ENCODE measurements around the gene DBNDD2. TPM values are rescaled to one million over a fixed set of nuclear protein-coding genes. Genes with fewer than 3 reads are reported as not detected.

Gene DBNDD2
- total RNA-seq, 1 donor: 7.0 TPM

- no peak for DNase-seq (ENCODE audit: low read depth in 2 of 3, low spot score in 2 of 3)
Observed at GRCh38 chr20:45413479-45413878, 5.4 kb downstream of the DBNDD2 start.

- DNase-seq (ENCODE audit: low read depth in 2 of 3, low spot score in 2 of 3): peak; percentile 78 to 96 (median 94)
Observed at GRCh38 chr20:45415822-45416637, 7.9 kb downstream of the DBNDD2 start, which contains the start of gene PIGT. TSS of gene PIGT (plus strand) at chr20:45416141. CDS start at chr20:45416157, 16 bp downstream.

- peak in 1 of 3 donors; percentile 44 for DNase-seq (ENCODE audit: low read depth in 2 of 3, low spot score in 2 of 3)
Observed at GRCh38 chr20:45416917-45417316, 8.8 kb downstream of the DBNDD2 start.

GRCh38 chr20:45419188-45420091 is 11.4 kb downstream of the DBNDD2 start:
- peak in 1 of 3 donors; percentile 29 for DNase-seq (ENCODE audit: low read depth in 2 of 3, low spot score in 2 of 3)

- DNase-seq (ENCODE audit: low read depth in 2 of 3, low spot score in 2 of 3): no peak
Observed at GRCh38 chr20:45420125-45420524, 12.0 kb downstream of the DBNDD2 start.

GRCh38 chr20:45423700-45424099 is 15.6 kb downstream of the DBNDD2 start:
- no peak for DNase-seq (ENCODE audit: low read depth in 2 of 3, low spot score in 2 of 3)

GRCh38 chr20:45425561-45425960 is 17.5 kb downstream of the DBNDD2 start:
- DNase-seq (ENCODE audit: low read depth in 2 of 3, low spot score in 2 of 3): no peak

- DNase-seq (ENCODE audit: low read depth in 2 of 3, low spot score in 2 of 3): no peak
Observed at GRCh38 chr20:45426320-45427016, 18.4 kb downstream of the DBNDD2 start.

GRCh38 chr20:45427236-45428149 is 19.4 kb downstream of the DBNDD2 start:
- no peak for DNase-seq (ENCODE audit: low read depth in 2 of 3, low spot score in 2 of 3)

- no peak for DNase-seq (ENCODE audit: low read depth in 2 of 3, low spot score in 2 of 3)
Observed at GRCh38 chr20:45429618-45430017, 21.5 kb downstream of the DBNDD2 start.

GRCh38 chr20:45432294-45432693 is 24.2 kb downstream of the DBNDD2 start:
- peak in 2 of 3 donors; percentile 83 to 94 for DNase-seq (ENCODE audit: low read depth in 2 of 3, low spot score in 2 of 3)

- no peak for DNase-seq (ENCODE audit: low read depth in 2 of 3, low spot score in 2 of 3)
Observed at GRCh38 chr20:45433316-45433715, 25.2 kb downstream of the DBNDD2 start.

GRCh38 chr20:45433976-45434375 is 25.9 kb downstream of the DBNDD2 start:
- DNase-seq (ENCODE audit: low read depth in 2 of 3, low spot score in 2 of 3): no peak

GRCh38 chr20:45436732-45437485 is 28.8 kb downstream of the DBNDD2 start:
- peak; percentile 76 to 93 (median 87) for DNase-seq (ENCODE audit: low read depth in 2 of 3, low spot score in 2 of 3)

GRCh38 chr20:45440424-45440823 is 32.3 kb downstream of the DBNDD2 start:
- DNase-seq (ENCODE audit: low read depth in 2 of 3, low spot score in 2 of 3): no peak

GRCh38 chr20:45440891-45441685 is 33.0 kb downstream of the DBNDD2 start:
- DNase-seq (ENCODE audit: low read depth in 2 of 3, low spot score in 2 of 3): no peak

GRCh38 chr20:45441746-45442145 is 33.7 kb downstream of the DBNDD2 start:
- no peak for DNase-seq (ENCODE audit: low read depth in 2 of 3, low spot score in 2 of 3)

GRCh38 chr20:45444050-45444449 is 36.0 kb downstream of the DBNDD2 start:
- DNase-seq (ENCODE audit: low read depth in 2 of 3, low spot score in 2 of 3): no peak

All from hematopoietic multipotent progenitor cell (in vitro differentiated cells).